Left forelimb (tissue), 1 donor: ENCODE results near the gene SMIM32.

ENCODE experiments used
- DNase-seq: peaks from one replicate; pipeline ENCODE4 v3.0.0-alpha.2; 2018; ENCODE audit warnings: low spot score

Gene SMIM32

DNA sequence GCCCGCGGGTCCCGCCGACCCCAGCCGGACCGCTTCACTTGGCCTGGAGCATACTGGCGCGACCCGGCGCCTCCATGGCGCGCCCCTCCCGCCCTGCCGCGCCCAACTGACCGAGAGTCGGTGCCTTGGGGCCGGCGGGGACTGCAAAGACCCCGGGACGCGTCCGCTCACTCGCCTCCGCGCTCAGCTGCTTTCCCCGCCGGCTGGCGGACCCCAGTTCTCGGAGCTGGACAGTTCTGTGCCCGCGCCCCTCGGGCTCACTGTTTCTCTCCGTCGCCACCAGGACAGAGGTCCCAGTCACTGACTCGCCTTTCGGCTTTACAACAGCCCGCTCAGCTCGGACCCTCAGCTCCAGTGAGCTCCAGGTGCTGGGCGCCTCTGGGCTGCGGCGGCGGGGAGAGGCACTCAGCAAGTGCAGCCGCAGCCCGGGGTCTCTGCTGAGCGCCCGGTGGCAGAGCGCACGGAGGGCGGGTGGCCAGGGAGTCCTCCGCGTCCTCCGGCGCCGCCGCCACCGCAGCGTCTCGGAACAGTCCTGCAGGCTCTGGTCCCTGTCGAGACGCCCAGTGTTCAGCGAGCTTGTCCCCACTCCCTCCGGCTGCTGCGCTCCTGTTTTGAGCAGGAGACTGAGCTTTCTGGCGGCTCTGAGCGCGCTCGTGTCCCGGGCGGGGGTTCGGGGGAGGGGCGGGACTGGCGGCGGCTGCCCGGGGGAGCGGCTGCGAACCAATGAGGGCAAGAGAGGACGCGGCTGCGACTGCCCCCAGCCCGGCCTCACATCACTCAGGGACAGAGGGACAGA is at the start of gene SMIM32:
SMIM32 (minus strand) TSS at position 637 of the 796 bp plus-strand sequence. CDS start 638 bp downstream, outside the sequence.
- DNase-seq = no peak

DNA sequence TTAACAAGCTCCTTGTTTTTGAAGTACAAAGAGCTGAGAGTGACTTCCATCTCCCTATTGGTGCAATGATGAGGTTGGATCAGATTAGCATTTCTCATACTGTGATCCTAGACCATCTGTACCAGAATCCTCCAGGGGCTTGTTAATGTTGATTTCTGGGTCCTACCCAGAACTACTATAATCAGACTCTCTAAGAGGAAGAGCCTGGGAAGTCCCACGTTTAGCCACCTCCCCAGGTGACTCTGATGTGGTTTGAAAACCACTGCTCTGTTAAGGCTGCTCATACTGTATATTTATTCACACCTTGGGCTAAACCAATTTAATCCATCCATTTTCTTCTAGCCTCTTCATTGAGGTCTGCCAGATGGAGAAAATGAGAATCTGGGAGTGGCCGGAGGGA is 49.6 kb upstream of the SMIM32 start:
- no peak for DNase-seq

DNA sequence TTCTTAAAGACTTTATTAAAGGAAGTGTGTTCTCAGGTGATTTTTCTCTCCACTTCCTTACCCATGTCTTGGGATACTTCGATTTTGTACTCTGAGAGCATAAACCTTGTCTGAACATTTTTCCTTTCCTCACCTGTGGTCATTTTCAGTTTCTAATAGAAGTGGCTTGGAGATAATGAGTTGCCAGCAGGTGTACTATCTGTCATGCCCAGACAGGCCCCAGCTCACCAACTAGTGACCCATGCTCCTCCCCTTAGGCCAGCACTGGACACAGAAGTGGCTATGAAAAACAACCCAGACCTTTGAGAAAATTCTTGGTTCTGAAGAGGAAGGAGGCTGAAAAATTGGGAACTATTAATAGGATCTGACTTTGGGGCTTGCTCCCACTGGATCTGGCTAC is 49.2 kb upstream of the SMIM32 start:
- no peak for DNase-seq

DNA sequence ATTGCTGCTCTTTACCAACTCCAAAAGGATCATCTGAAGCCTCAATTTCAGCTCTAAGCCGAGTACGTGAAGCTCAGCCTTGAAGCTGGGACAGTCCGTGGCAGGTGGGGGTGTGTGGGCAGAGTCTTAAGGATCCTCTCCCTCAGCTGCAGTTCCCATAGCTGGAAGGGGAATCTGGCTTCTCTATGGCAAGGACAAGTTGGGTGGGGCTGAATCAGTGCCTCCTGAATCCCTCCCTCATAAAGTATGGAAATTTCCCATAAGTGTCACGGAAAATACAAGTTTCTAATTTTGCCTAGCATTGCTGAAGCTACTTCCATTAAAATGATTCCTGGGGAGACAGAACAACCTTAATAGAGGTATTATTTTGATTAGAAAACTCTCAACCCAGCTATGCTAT is 47.9 kb upstream of the SMIM32 start:
- DNase-seq = no peak

DNA sequence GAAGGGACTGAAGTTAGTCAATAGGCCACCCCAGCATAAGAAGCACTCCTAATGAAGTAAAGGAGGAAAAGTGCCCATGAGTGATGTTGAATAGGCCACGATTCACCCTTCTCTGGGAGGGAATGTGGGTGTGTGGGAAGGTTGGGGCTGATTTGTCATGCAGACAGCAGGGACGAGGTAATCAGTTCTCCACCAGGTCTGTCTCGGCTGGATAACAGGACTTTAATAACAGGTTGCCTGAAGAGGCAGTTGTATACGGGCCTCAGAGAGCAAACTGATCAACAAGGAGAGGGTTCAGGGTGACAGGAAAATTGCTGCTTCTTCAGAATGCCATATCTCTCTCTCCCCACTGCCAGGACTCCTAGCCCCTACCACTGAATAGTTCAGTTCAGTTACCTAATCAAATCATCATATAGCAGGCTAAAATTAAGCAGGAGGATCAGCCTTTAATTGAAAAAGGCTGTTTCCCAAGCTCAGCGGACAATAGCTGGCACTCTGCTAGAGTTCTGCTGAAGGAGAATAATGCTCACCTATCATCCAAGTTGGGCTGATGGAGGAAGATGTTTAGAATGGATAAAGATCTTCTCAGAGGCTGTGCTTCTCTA is 43.6 kb upstream of the SMIM32 start:
- DNase-seq = no peak

DNA sequence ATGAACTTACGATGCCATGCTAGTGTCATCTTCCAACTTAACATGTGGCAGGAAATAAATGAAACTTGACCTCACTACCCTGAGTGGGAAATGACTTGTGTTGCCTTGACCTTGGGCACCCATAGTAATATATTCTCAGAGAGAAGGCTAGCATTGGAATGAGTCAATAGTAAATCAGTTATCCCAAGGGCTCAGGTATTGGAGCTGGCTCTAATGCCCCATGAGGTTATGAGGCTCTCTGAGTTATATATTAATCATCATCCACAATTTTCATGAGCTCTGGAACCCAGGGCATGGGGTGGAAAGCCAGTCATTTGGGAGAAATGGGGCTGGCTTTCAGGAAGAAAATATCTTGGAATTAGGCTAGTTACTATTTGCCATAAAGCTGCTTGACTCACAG is 42.4 kb upstream of the SMIM32 start:
- DNase-seq = no peak

DNA sequence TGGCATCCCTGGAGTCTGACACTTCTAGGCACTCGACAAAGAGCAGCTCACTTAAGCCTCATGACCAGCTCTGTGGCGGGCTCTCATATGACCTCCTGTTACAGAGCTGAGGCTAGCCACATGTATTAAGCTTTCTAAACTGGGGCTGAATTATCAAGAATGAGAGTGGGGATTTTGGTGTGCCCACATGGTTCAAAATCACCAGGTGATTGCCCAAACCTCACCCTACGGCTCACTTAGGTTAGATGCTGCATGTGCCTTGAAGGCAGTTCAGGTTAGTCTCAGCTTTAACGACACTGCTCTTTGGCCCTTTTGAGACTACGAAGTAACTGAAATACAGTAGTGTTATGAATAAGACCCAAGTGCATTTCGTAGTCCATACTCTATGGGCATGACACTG is 39.4 kb upstream of the SMIM32 start:
- no peak for DNase-seq

DNA sequence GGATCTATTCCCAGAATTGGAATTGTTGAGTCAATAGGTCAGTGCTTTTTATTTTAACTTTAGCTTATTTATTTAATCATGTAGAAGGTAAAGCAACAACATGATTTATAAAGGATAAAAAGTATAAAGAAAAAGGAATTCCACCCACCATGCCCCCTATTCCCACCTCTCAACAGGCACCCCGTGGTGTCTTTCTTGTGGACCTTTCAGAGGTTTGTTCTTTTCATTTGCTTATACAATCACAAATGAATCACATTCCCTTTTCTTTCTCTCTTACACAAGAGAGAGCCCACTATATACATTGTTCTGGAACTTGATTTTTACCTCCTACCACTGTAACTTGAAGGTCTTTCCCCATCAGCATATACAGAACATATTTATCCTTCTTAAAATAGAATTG is 37.2 kb upstream of the SMIM32 start:
- DNase-seq = no peak

DNA sequence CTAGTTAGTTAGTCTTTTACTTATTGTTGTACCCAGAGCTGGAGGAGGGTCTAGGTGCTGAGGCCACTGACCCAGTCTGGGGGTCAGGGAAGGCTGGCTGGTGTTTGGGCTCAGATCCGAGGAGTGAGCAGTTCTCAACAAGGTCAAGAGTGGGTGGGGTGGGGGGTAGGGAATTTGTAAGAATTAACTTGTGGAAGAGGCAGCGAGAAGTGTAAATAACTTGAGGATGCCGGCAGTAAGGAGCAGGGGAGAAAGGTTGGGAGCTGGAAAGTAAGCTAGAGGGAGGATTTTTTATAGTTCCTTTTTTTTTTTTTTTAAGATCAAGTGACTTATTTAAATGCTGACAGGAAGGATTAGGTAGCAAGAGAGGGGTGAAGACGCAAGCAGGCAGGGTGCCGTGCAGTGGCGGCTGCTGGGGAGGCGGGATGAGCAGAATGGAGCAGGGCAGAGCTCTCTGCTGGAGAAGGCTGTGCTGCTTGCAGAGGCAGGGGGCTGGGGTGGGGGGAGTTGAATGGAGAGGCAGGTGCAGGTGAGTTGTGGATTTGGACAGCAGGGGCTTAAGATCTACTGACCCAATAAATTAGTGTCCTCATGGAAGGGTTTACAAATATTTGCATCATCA is 35.3 kb upstream of the SMIM32 start:
- DNase-seq = no peak

DNA sequence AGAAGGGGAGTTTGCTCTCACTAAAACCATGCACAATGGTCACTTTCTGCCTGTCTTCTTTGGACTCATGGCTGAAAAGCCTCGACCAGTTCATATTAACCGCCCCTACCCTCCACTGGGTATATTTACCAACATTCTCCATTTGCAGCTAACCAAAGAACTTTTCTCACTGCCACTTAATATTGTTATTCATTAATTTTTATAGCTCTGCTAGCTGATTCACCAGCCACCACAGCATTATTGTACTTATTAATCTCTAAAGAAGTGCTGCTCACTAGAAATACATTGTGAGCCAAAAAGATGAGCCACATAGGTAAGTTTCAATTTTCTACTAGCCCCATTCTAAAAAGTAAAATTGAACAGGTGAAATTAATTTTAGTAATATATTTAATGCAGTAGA is 33.4 kb upstream of the SMIM32 start:
- DNase-seq = no peak

DNA sequence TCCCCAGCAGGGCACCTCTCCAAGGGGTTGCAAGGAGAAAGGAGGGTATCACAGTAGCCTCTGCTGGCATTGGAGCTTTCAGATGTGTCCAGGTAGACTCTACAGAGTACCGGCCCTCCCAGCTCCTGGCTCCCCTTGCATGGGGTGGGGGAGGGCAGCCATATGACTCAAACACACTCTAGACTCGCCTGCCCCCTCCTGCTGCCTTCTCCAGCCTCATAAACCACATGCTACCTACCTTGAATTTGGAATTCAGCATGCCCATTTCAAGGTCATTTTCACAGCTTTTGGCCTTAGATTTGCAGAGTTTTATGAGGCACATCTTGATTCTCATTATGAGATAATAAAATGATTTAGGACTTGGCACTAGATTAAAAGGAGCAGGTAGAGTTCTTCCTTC is 32.8 kb upstream of the SMIM32 start:
- no peak for DNase-seq

DNA sequence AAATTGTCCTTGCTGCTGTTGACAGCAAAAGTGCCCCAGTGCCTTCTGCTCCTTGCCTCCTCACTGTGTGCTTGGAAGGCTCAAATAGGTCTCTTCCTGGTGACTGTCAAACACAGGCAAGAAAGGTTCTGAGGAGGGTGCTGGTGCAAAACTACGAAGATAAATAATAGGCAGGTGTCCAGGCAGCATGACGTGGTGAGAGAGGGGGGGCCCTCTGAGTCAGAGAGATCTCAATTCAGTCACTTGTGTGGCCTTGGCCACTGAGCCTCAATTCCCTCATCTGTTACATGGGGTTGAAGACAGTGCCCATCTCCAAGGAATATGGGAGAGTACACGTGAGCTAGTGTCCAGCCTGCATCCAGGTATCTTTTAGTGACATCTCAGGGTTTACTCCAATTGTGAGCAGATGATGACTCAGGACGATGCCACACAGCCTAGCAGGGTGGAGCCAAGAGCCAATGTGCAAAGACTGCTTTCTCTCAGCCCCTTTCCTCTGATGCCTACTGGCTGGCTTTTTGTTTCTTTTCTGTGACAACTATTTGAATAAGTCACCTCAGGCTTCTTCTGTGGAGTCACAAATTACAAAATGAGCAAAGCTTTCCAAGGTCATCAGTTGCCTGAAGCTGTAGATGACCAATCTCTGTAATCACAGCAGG is 29.7 kb upstream of the SMIM32 start:
- DNase-seq = no peak

DNA sequence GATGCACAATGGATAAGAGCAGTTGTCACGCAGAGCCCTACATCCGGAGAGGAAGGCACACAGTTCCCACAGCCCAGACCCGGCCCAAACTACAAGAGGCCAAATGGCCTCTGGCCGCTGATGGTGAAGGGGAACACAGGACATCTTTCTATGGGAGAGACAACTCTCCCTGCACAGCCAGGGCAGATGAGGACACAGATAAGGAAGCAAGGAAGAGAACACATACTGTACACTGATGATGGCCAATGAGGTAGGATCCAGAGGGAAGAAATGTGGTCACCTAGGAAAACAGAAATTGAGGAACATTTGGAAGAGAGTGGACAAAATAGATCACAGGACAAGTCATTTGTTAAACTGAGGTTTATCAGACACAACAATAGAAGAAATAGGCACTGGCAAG is 28.4 kb upstream of the SMIM32 start:
- DNase-seq = no peak

DNA sequence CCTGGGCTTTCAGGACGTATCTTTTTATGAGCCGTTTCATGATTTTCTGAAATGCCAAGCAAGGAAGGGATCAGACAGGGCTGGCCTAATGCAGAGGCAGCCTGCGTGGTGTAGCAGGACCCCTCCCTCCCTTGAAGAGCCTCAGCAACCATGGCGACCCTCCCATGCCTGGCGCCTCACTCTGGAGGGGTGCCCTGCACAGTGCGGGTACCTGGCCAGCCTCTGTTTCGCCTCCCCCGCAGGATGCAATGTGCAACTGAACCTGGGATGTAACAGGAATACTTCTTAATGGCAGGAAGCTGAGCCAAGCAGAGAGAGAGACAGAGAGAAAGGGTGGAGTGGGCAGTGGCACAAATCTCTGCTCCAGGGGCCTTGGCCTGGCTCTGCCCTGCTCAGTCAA is 23.3 kb upstream of the SMIM32 start:
- no peak for DNase-seq

DNA sequence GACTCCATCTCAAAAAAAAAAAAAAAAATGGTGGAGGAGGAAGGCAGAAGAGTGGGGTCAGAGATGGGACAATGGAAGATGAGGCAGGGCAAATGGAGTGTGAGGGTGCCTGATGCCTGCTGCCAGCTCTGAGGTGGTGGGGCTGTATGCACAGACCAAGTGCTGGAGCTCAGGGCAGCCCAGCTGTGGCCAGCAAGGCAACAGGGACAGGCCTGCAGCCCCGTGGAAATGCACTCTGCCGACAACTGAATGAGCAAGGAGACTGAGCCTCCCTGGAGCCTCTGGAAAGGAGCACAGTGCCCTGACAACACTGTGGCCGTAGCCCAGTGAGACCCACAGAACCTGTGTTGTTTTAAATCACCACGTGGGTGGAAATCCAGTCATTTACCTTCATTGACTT is 22.9 kb upstream of the SMIM32 start:
- no peak for DNase-seq

DNA sequence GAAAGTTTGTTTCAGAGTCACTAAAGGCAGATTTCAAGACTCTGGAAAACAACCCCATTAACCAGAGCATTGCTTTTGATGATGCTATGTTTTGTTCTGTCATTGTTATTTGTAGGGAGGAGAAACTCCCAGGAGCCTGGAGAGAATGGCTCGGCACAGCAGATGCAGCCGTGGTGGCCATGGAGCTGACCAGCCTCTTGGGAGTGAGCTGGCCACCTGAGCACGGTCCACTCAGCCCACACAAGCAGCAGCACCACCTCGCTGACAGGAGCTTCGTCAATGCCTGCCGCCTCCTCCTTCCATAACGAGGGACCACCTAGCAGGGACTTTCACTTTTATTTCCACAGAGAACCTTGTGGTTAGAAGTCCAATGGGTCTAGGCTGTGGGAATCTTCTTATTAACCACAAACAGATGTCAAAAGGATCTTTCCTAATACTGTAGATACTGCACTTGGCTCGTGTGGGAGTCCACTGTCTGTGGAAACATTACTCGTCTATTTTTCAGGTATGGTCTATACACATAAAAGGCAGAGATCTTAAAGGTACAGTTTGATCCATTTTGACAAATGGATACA is 21.0 kb upstream of the SMIM32 start:
- no peak for DNase-seq

DNA sequence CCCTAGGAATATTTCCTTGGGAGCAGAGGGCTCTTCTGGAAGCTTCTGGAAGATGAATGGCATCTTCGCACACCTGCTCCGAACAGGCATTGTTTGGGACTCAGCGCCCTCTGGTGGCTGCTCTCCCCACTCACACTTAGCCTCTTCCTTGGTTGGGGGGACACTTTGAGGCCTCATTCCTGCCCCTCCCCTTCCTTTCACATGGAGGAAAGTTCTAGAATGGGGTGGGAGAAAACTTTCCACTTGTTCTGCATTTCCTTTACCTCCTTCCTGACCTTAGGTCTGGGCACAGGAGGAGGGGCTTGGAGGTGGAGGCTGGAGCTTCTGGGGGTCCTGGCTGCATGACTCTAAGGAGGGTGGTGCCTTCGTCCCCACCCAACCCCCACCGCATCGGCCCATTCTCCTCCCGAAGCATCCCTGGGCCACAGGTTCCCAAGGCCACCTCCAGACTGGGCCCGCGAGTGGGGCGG is 19.3 kb upstream of the SMIM32 start:
- DNase-seq = no peak

DNA sequence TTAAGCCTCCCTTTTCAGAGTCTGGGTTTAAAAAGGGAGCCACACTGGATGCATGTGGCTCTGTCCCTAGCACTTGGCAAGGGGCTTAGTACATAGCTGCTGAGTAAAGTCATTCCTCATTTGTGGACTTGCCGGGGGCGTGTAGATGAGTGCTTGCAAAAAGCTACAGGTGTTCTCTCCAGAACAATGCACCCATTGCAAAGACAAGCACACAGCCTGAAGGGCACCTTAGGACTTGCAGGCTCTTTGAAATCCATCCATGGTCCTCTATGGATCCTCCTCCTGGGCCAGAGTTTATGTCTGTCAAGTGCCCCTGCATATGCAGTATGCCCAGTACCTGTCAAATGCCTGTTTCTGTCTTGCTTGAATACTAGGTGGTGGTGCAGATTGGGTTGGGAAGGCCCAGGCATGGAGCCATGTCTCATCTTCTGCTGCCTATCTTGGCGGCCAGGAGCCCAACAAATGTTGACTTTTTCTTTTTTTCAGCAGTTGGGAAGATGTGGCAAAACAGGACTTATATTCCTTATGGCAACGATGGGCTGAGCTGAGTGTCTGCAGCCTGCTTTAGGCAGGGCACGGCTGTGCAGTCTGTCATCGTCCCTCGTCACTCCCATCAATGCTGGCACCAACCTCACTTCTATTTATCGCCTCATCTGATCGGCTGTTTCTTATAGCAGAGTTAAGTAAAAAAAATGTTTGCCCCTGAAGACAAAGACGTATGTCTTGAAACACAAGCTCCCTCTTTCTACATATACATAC is 18.5 kb upstream of the SMIM32 start:
- DNase-seq = no peak

DNA sequence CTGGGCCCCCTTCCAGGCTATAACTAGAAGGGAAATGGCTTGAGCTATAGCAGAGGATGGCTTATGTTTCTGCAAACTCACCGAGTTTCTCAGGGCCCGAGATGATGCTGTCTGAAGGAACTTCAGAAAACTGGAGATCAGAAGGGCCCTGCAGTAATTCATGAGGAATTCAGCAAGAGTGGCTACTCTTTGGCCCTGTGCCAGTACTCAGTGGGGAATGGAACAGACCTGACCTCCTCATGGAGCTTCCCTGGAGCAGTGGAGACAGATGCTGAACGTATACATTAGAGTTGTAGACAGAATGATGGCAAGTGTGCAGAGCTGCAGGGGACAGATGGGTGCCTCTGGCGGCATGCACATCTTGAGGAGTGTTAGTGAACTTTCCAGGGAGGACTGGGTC is 17.3 kb upstream of the SMIM32 start:
- no peak for DNase-seq

DNA sequence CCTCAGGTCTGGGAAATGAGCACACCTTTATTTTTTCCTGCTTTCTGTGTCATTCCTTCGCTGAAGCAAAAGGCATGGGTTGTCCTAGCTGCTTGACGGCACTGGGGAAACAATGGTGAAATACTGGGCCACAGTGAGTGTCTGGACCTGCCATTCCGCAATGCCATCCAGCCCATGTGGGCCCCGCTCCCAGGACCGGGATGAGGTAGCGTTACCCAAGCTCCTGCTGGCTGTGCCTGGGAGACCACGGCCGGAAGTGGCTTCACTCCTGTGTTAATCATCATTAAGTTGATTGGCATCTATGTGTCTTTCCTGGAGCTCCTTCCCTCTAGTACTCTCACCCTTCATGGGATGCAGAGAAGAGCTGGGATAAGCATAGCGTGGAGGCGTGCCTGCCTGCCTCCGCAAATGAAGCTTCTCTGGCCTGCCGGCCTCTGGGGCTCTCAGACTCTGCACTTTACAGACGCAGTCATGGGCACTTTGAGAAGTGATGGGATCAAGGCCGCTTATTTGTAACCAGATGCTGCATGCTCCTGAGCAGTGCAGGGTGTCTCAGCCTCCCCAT is 16.5 kb upstream of the SMIM32 start:
- DNase-seq = no peak

DNA sequence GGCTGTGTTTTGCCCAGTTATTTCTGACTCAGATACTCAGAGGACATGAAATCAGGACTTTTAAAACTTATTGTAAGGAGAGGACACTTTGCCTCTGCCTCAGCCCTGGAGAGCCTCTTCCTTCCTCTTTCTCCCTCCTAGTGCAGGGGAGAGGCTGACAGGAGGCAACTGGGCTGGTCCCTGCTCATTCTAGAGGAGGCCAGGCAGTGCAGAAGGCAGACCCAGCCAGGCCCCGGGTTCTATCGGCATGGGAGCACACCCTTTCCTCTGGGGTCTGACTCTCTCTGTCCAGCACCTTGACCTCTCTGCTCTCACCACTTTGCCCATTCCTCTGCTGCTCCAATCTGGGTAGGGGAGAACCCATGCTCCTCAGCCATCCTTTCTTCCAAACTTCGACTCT is 16.0 kb upstream of the SMIM32 start:
- no peak for DNase-seq
